ENCODE data around the gene ATP6V0E1.

ATP6V0E1 gene

GRCh38 chr5:172983542-172984243, at the start of gene ATP6V0E1:
ATP6V0E1 (plus strand) TSS chr5:172983771; CDS start chr5:172983861, 90 bp downstream.
- peak; percentile 87 for DNase-seq (ENCODE audit: low read depth)

- no peak for DNase-seq (ENCODE audit: low read depth)
Observed at GRCh38 chr5:172935096-172935495, 48.5 kb upstream of the ATP6V0E1 start.

- DNase-seq (ENCODE audit: low read depth) = no peak
Observed at GRCh38 chr5:172936401-172936800, 47.2 kb upstream of the ATP6V0E1 start.

GRCh38 chr5:172939071-172939470, 44.5 kb upstream of the ATP6V0E1 start:
- no peak for DNase-seq (ENCODE audit: low read depth)

- no peak for DNase-seq (ENCODE audit: low read depth)
Observed at GRCh38 chr5:172939611-172940267, 43.8 kb upstream of the ATP6V0E1 start.

- DNase-seq (ENCODE audit: low read depth) = no peak
Observed at GRCh38 chr5:172940268-172941066, 43.1 kb upstream of the ATP6V0E1 start.

- DNase-seq (ENCODE audit: low read depth) = no peak
Observed at GRCh38 chr5:172941067-172941516, 42.5 kb upstream of the ATP6V0E1 start.

DNA sequence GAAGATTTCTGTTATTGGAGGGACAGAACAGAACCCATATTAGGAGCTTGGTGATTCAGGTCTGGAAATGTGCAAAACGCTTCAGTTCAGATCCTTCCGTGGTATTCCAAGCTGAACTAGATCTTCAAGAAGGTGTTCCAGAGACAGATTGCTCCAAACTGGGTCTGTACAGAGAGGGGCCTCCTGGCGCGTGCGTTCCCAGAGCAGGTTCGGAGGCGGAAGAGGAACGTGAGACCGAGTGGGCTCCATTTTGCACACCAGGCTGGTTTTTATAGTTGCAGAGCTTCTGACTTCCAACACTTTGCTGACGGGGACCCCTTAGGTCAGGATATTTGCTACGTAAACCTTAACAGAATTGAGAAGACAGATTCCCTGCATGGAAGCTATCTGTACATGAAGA, 41.0 kb upstream of the ATP6V0E1 start:
- DNase-seq (ENCODE audit: low read depth) = no peak

DNA sequence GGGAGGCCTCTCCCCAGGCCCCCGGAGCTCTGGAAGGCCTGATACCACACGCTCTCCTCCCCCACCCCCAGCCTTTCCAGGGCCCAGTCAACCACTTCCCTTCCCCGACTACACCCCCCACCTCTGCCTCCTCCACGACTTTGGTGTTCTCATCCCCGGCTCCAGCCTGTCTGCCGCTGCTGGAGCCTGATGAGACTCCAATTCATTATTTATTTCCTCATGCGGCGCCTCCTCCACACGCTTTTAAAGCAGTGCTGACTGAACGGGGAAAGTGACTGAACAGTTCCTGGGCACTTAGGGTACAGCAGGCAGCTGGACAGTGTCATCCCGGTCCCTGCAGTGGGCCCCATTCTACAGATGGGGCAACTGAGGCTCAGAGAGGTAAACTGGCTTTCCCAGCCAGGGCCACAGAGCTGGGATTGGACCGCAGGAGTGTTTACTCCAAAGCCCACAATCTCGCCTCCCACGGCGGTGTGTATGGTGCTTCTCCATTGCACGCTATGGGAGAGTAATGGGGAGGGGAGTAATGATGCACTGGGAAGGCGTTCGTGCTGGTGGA, 40.2 kb upstream of the ATP6V0E1 start:
- DNase-seq (ENCODE audit: low read depth) = no peak

DNA sequence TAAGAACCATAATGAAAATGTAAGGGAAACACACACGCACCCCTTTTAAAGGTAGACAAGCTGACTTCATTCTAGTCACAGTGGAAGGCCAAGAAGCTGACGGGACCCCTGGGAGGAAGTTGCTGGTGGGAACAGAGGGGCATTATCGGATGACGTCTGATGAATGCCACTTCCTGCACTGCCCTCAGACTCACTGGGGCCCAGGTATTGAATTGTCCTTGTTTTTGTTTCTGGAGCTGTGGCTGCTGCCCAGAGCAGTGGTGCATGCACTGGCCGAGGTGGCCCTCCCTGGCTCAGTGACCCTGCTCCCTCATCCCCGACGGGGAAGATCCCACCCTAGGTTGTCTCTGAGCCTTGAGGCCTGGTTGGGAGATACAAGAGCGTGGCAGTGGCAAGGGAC, 39.7 kb upstream of the ATP6V0E1 start:
- DNase-seq (ENCODE audit: low read depth) = no peak

DNA sequence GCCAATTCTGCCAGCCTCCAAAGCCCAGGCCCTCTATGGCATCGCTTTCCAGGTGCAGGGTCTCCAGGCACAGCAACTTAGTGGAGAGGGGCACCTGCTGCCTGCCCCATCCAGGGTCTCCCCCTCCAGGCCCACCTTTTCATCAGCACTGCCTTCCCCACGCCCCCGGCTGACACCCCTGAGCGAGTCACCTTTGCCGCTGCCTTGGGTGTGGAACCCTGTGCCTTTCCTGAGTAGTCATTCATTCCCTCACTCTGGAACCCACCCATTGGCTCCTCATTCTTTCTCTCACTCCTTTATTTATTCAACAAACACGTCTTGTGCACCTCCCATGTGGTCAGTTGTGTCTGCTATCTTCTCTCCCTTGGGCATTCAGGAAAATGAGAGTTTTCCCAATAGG, 38.8 kb upstream of the ATP6V0E1 start:
- DNase-seq (ENCODE audit: low read depth) = no peak

DNA sequence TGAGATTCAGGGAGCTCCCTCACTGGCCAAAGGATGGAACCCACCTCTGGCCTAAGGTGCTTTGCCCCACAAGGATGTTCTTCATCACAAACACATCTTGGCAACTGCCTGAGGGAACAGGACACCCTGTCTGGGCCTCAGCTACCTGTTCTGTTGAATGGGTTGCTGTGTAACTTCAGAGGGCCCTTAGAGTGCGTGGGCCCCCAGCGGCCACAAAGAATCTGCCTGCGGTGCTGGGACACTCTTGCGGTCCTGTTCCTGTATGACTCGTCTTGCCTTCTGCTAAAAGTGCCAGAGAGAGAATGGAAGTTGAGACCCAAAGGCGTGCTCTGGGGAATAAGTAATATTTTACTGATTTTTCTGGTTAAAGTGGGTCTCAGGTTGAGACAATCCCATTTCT, 38.4 kb upstream of the ATP6V0E1 start:
- no peak for DNase-seq (ENCODE audit: low read depth)

- no peak for DNase-seq (ENCODE audit: low read depth)
Observed at GRCh38 chr5:172946146-172946545, 37.4 kb upstream of the ATP6V0E1 start.

- no peak for DNase-seq (ENCODE audit: low read depth)
Observed at GRCh38 chr5:172949426-172949825, 34.1 kb upstream of the ATP6V0E1 start.

GRCh38 chr5:172950176-172950965, 33.2 kb upstream of the ATP6V0E1 start:
- DNase-seq (ENCODE audit: low read depth) = no peak

GRCh38 chr5:172951371-172952033, 32.1 kb upstream of the ATP6V0E1 start:
- no peak for DNase-seq (ENCODE audit: low read depth)

DNA sequence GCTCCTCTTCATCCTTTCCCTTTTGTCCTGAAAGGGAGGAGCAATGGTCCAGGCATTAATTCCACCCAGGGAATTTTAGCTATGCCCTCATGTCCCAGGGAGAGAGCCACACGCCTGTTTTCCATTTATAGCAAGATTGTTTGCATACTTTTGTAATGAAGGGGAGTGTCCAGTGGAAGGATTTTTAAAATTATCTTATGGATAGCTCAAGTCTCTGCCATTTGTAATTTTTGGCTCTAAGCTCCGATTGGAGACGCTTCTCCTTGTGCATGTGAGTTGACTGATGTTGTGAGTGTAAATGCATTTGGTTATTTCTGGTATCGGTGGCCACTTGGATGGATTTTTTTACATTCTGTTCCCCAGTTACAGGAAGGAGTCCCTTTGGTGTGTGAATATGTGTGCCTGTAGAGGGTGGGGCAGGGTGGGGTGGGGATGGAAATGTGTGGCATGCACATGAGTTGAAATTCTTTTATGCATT, 31.5 kb upstream of the ATP6V0E1 start:
- no peak for DNase-seq (ENCODE audit: low read depth)

GRCh38 chr5:172953776-172954675, 29.5 kb upstream of the ATP6V0E1 start:
- DNase-seq (ENCODE audit: low read depth) = no peak

DNA sequence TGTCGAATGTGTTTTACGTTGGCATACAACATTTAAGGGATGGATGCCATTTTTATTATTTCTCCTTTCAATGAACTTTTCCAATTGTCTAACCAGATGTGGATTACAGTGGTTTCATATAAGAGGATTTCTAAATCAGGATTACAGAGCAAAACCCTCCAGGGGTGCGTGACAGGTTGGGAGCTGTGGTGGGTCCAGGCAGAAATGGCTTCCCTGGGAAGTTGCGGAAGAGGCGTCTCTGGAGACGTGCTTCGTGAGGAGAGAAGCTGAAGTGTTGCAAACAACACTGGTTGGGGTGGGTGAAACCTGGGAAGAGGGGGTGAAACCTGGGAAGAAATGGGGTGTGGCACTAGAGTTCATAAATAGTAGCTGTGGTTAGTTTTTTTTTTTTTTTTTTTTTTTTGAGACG, 28.8 kb upstream of the ATP6V0E1 start:
- no peak for DNase-seq (ENCODE audit: low read depth)

DNA sequence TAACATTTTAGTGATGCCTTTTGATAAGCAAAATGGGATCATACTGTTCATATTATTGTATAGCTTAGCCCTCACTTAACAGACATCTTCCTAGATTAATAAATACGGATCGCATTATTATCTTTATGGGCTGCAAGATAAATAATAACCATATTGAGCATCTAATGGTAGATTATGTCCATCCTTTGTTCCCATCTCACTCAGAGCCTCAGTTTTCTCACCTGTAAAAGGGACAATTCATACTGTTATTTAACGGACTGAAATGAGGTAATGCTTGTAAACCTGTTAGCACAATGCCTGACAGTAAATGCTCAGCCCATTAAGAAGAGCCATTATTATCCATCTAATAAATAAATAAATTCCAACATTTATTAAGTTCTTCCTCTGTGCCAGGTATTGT, 27.3 kb upstream of the ATP6V0E1 start:
- DNase-seq (ENCODE audit: low read depth) = no peak
